ENCODE results near the gene PSME1. TPM values are rescaled to one million over a fixed set of nuclear protein-coding genes. Genes with fewer than 3 reads are reported as not detected.

PSME1 gene
- total and polyA plus RNA-seq, 2 experiments from 2014 or later = 61.1 to 215 TPM

- TF ChIP-seq EZH2 (IDR thresholded peaks at IDR 0.05; ENCODE audit: low read depth, unreplicated experiment) (no peak), STAT1 (IDR thresholded peaks at IDR 0.05; ENCODE audit: unreplicated experiment) (no peak)
Observed at GRCh38 chr14:24115422-24116127, 20.4 kb upstream of the PSME1 start (continued).

- H3K4me1 Mint-ChIP-seq = peaks cover 16% of the 10 kb centered on the region
- peaks cover 21% of the 10 kb centered on the region for H3K27me3 Mint-ChIP-seq (ENCODE audit: insufficient read depth, low read depth, poor library complexity)
- ATAC-seq = no peak
- no peak for TF ChIP-seq EZH2phosphoT487 (IDR thresholded peaks at IDR 0.05; ENCODE audit: unreplicated experiment)
- no peak for TF ChIP-seq CTCF (conservative IDR thresholded peaks at IDR 0.05; ENCODE audit: low read depth in 2 of 2)
- TF ChIP-seq REST (IDR thresholded peaks at IDR 0.05; ENCODE audit: unreplicated experiment) = no peak
- TF ChIP-seq JUNB (IDR thresholded peaks at IDR 0.05; ENCODE audit: unreplicated experiment) = no peak
- TF ChIP-seq NANOG (IDR thresholded peaks at IDR 0.05; ENCODE audit: borderline replicate concordance) = no peak
- TF ChIP-seq ZNF114 (CRISPR knock-in tag; IDR thresholded peaks at IDR 0.05) = no peak
- no peak for TF ChIP-seq ZNF462 (CRISPR knock-in tag; IDR thresholded peaks at IDR 0.05)
- TF ChIP-seq POLR2AphosphoS5 (IDR thresholded peaks at IDR 0.05; ENCODE audit: low read depth) = no peak
- TF ChIP-seq STAT1 (IDR thresholded peaks at IDR 0.05; ENCODE audit: unreplicated experiment) = no peak
- no peak for TF ChIP-seq ETS1 (IDR thresholded peaks at IDR 0.05)
Observed at GRCh38 chr14:24116128-24116814, 19.7 kb upstream of the PSME1 start.

More at GRCh38 chr14:24116128-24116814, 19.7 kb upstream of the PSME1 start:
- H3F3A ChIP-seq (replicated peaks; ENCODE audit: low read depth) = peaks cover 6% of the 10 kb centered on the region; the same call in 1 of the 2 replicates
- H2AFZ ChIP-seq = no peak overlapping the region
- H3K9me2 ChIP-seq (ENCODE audit: insufficient read depth) = no peaks in the 10 kb centered on the region
- H3K4me1 ChIP-seq (ENCODE audit: insufficient read depth) = peaks cover 6% of the 10 kb centered on the region
- peak overlapping the region; percentile 77 for H3K4me3 ChIP-seq
- Mint-ChIP-seq H3K9me3 (peaks cover 3% of the 10 kb centered on the region; the same call in 1 of the 3 replicates), H3K36me3 (ENCODE audit: low read depth) (peaks cover 37% of the 10 kb centered on the region), H3K4me3 (peak overlapping the region; percentile 93), H3K27ac (no peak overlapping the region)
- DNase-seq (ENCODE audit: low spot score) = no peak
- no peak overlapping the region for H3K27ac ChIP-seq (ENCODE audit: low read depth)
- H3K27me3 ChIP-seq (ENCODE audit: insufficient read depth) = no peaks in the 10 kb centered on the region
- no peaks in the 10 kb centered on the region; the same call in none of the 2 replicates for H4K20me1 ChIP-seq (replicated peaks; ENCODE audit: insufficient read depth)
- H3K36me3 ChIP-seq (ENCODE audit: insufficient read depth) = peaks cover 16% of the 10 kb centered on the region; the same call in 1 of the 2 replicates
- peak overlapping the region; percentile 78 for H3K4me2 ChIP-seq
- peaks cover 11% of the 10 kb centered on the region for H3K79me2 ChIP-seq (replicated peaks; ENCODE audit: insufficient read depth)
